Neural progenitor cell (in vitro differentiated cells): ENCODE measurements around the gene RGS9. TPM values are rescaled to one million over a fixed set of nuclear protein-coding genes. Genes with fewer than 3 reads are reported as not detected.

Experiments used
- DNase-seq: peaks from one replicate; pipeline ENCODE4 v3.0.0-alpha.2; 2016; ENCODE audit warnings: low spot score
- H2AFZ ChIP-seq: fragments of 200-600 bp; sonication (generic); replicated peaks from 2 replicates; pipeline ENCODE4 v1.6.1; 2016; ENCODE audit warnings: antibody characterized with exemption
- H3F3A ChIP-seq: fragments of 200-600 bp; sonication (generic); 2 replicates; pipeline ENCODE4 v1.6.1; 2016; ENCODE audit warnings: antibody characterized with exemption, low read depth
- H3K27ac ChIP-seq: fragments of 200-600 bp; sonication (generic); 2 replicates; pipeline ENCODE4 v1.5.1; 2016; ENCODE audit warnings: mild to moderate bottlenecking
- H3K27me3 ChIP-seq: fragments of 200-600 bp; sonication (generic); 2 replicates; pipeline ENCODE4 v1.6.1; 2016; ENCODE audit warnings: mild to moderate bottlenecking, moderate library complexity
- H3K36me3 ChIP-seq: fragments of 200-600 bp; sonication (generic); 2 replicates; pipeline ENCODE4 v1.5.1; 2016
- H3K4me1 ChIP-seq: fragments of 200-600 bp; sonication (generic); 2 replicates; pipeline ENCODE4 v1.6.1; 2016; ENCODE audit warnings: mixed run types
- H3K4me2 ChIP-seq: fragments of 200-600 bp; sonication (generic); 2 replicates; pipeline ENCODE4 v1.6.1; 2016
- H3K4me3 ChIP-seq: fragments of 200-600 bp; sonication (generic); 2 replicates; pipeline ENCODE4 v1.5.1; 2016
- H3K79me2 ChIP-seq: fragments of 200-600 bp; sonication (generic); 2 replicates; pipeline ENCODE4 v1.6.1; 2016; ENCODE audit warnings: low read depth
- H3K9ac ChIP-seq: fragments of 200-600 bp; sonication (generic); 2 replicates; pipeline ENCODE4 v1.6.1; 2016
- H3K9me3 ChIP-seq: fragments of 200-600 bp; sonication (generic); 2 replicates; pipeline ENCODE4 v1.5.1; 2016; ENCODE audit warnings: low read depth
- H4K20me1 ChIP-seq: fragments of 200-600 bp; sonication (generic); 2 replicates; pipeline ENCODE4 v1.6.1; 2016; ENCODE audit warnings: low read depth
- H3K27ac Mint-ChIP-seq: 3 replicates; pipeline ENCODE4 v1.8.0; 2021; ENCODE audit warnings: mixed read lengths
- H3K27me3 Mint-ChIP-seq: 2 replicates; pipeline ENCODE4 v1.8.0; 2022; ENCODE audit warnings: low read depth, mild to moderate bottlenecking, inconsistent platforms, moderate library complexity, mixed read lengths; ENCODE audit not compliant: insufficient read depth
- H3K36me3 Mint-ChIP-seq: 3 replicates; pipeline ENCODE4 v1.8.0; 2021; ENCODE audit warnings: mixed read lengths
- H3K4me1 Mint-ChIP-seq: 3 replicates; pipeline ENCODE4 v1.8.0; 2021; ENCODE audit warnings: mixed read lengths
- H3K4me3 Mint-ChIP-seq: 3 replicates; pipeline ENCODE4 v1.8.0; 2021; ENCODE audit warnings: mild to moderate bottlenecking, moderate library complexity, mixed read lengths
- H3K9me3 Mint-ChIP-seq: 3 replicates; pipeline ENCODE4 v1.8.0; 2020; ENCODE audit warnings: mixed read lengths
- EZH2 ChIP-seq: fragments of 200-600 bp; sonication (generic); IDR thresholded peaks from 2 replicates; pipeline ENCODE4 v1.6.1; 2017; ENCODE audit warnings: antibody characterized with exemption, mild to moderate bottlenecking, moderate library complexity
- EZH2phosphoT487 ChIP-seq: fragments of 200-600 bp; sonication (generic); IDR thresholded peaks from 2 replicates; pipeline ENCODE4 v1.6.1; 2017; ENCODE audit warnings: antibody characterized with exemption
- total RNA-seq: library from RNA; depleted of rRNA; stranded (reverse); fragments of >200 nt; gene quantifications from 2 replicates; pipeline ENCODE4 v1.2.3, GENCODE V29; 2015; ENCODE audit warnings: low replicate concordance
- TF ChIP-seq, protein P1 (sequence below): fragments of 200-600 bp; sonication (generic); IDR thresholded peaks from 2 replicates; pipeline ENCODE4 v1.5.1; 2017; ENCODE audit warnings: antibody characterized with exemption, mild to moderate bottlenecking

Gene RGS9
- total RNA-seq, 1 donor from 2014 or later = 7.9 TPM

DNA sequence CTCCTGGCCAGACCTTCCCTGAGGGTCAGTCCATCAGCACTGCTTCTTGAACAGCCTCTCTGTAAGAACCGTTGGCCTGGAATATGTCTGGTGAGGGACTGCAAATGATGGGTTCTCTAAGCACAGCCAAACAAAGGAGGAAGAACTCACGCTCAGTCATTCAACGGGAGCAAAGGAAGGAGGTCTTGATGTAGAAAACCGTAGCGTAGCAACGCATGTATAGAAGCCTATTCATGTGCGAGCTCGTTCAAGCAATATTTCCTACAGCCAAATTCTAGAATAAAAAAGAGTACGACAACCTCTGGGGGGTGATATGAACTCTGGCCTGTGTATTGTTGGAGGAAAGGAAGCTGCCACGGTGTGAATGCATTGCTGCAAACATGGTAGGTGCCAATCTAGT lies 64.2 kb downstream of the RGS9 start:
- Mint-ChIP-seq H3K4me1 (peaks cover 25% of the 10 kb centered on the region), H3K27me3 (peaks cover 4% of the 10 kb centered on the region), H3K9me3 (no peaks in the 10 kb centered on the region), H3K36me3 (no peaks in the 10 kb centered on the region), H3K27ac (peak overlapping the region; percentile 19), H3K4me3 (no peak overlapping the region)
- Histone ChIP-seq H4K20me1 (no peaks in the 10 kb centered on the region), H3K4me2 (no peak overlapping the region), H3F3A (no peaks in the 10 kb centered on the region), H3K4me1 (no peaks in the 10 kb centered on the region), H3K27me3 (no peaks in the 10 kb centered on the region), H3K9me3 (no peaks in the 10 kb centered on the region), H2AFZ (no peak overlapping the region), H3K36me3 (no peaks in the 10 kb centered on the region), H3K27ac (no peak overlapping the region), H3K9ac (no peak overlapping the region), H3K4me3 (no peak overlapping the region), H3K79me2 (no peaks in the 10 kb centered on the region)
- TF ChIP-seq EZH2phosphoT487 = no peak
- TF ChIP-seq, protein P1, sequence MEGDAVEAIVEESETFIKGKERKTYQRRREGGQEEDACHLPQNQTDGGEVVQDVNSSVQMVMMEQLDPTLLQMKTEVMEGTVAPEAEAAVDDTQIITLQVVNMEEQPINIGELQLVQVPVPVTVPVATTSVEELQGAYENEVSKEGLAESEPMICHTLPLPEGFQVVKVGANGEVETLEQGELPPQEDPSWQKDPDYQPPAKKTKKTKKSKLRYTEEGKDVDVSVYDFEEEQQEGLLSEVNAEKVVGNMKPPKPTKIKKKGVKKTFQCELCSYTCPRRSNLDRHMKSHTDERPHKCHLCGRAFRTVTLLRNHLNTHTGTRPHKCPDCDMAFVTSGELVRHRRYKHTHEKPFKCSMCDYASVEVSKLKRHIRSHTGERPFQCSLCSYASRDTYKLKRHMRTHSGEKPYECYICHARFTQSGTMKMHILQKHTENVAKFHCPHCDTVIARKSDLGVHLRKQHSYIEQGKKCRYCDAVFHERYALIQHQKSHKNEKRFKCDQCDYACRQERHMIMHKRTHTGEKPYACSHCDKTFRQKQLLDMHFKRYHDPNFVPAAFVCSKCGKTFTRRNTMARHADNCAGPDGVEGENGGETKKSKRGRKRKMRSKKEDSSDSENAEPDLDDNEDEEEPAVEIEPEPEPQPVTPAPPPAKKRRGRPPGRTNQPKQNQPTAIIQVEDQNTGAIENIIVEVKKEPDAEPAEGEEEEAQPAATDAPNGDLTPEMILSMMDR = no peak
- TF ChIP-seq EZH2 = no peak
- DNase-seq = no peak

DNA sequence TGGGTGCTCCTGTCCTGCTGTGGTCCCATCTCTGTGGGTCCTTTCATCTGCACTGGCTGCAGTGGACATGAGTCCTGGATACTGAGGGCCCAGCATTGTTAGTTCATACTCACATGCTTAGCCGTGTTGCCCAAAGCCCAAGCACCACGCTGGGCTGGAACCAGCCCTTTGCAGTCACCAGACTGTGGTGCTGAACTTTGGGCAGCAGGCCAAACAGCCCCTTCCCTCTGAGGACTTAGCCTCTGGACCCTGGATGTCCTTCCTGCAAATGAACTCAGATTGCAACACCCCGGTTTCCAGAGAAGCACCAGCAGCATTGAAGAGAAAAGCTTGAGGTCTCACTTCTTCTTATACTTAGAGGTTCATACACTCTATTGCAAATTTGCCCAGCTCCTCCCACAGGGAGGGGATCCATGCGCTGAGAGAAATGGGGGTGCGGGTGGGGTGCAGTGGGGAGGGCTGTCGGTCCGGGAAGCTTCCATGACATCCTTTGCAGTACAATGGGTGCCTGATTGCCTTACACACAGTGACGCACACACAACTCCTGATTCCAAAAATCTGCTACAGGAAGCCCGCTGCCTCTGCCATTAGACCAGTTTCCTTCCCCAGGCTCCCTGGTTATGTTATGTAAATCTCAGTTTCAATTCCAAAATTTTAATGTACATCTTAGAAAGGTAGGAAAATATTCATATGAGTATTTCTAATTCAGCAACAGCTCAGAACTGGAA lies 65.8 kb downstream of the RGS9 start:
- peaks cover 23% of the 10 kb centered on the region for H3K4me1 Mint-ChIP-seq
- H3K27me3 Mint-ChIP-seq = peaks cover 4% of the 10 kb centered on the region
- TF ChIP-seq, protein P1 = no peak
- TF ChIP-seq EZH2 (no peak), EZH2phosphoT487 (no peak)
- peak overlapping the region; percentile 32 for H3K27ac Mint-ChIP-seq
- H3K36me3 ChIP-seq = no peaks in the 10 kb centered on the region
- H2AFZ ChIP-seq = no peak overlapping the region
- no peaks in the 10 kb centered on the region for H3K27me3 ChIP-seq
- peaks cover 4% of the 10 kb centered on the region for H3F3A ChIP-seq
- H4K20me1 ChIP-seq = no peaks in the 10 kb centered on the region
- H3K4me1 ChIP-seq = peaks cover 8% of the 10 kb centered on the region
- H3K27ac ChIP-seq = no peak overlapping the region
- no peak overlapping the region for H3K4me2 ChIP-seq
- no peak overlapping the region for H3K9ac ChIP-seq
- H3K79me2 ChIP-seq = no peaks in the 10 kb centered on the region
- DNase-seq = no peak
- no peaks in the 10 kb centered on the region for H3K36me3 Mint-ChIP-seq
- no peaks in the 10 kb centered on the region for H3K9me3 ChIP-seq
- H3K4me3 ChIP-seq = no peak overlapping the region
- H3K9me3 Mint-ChIP-seq = no peaks in the 10 kb centered on the region
- no peak overlapping the region for H3K4me3 Mint-ChIP-seq

DNA sequence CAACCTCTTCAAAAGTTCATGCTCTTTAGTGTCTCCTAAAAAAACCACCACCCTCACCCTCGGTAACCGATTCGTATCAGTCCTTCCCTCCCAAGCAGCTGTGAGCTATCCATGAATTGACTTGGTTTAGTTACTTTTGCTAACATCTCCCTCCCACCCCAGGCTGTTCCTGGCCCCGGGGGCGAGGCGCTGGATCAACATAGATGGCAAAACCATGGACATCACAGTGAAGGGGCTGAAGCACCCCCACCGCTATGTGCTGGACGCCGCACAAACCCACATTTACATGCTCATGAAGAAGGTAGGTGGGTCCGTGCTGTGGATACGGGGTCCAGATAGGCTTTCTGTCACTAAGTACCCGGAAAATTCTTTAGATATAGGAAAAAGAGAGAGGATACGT lies 66.8 kb downstream of the RGS9 start:
- no peak overlapping the region for H3K27ac Mint-ChIP-seq
- H2AFZ ChIP-seq = no peak overlapping the region
- H3K9me3 Mint-ChIP-seq = no peaks in the 10 kb centered on the region
- peaks cover 23% of the 10 kb centered on the region for H3K4me1 Mint-ChIP-seq
- H3K4me2 ChIP-seq = no peak overlapping the region
- no peak overlapping the region for H3K27ac ChIP-seq
- H3K27me3 ChIP-seq = no peaks in the 10 kb centered on the region
- DNase-seq = no peak
- H3K9me3 ChIP-seq = no peaks in the 10 kb centered on the region
- no peaks in the 10 kb centered on the region for H3K79me2 ChIP-seq
- no peaks in the 10 kb centered on the region for H3K36me3 Mint-ChIP-seq
- H3K4me1 ChIP-seq = peaks cover 18% of the 10 kb centered on the region
- TF ChIP-seq EZH2 (no peak), EZH2phosphoT487 (no peak)
- TF ChIP-seq, protein P1 = no peak
- H4K20me1 ChIP-seq = no peaks in the 10 kb centered on the region
- no peak overlapping the region for H3K4me3 ChIP-seq
- H3K4me3 Mint-ChIP-seq = no peak overlapping the region
- H3K27me3 Mint-ChIP-seq = peaks cover 4% of the 10 kb centered on the region
- no peak overlapping the region for H3K9ac ChIP-seq
- no peaks in the 10 kb centered on the region for H3K36me3 ChIP-seq
- H3F3A ChIP-seq = peaks cover 14% of the 10 kb centered on the region
